Effector memory CD8-positive, alpha-beta T cell (primary cell): Measurements from ENCODE around the gene RSF1.

Experiments
- ATAC-seq: fragments of 150-1000 bp; cut with Tn5 transposase; replicated peaks from 2 replicates; pipeline ENCODE4 v1.10.0; 2021; ENCODE audit warnings: mild to moderate bottlenecking, moderate library complexity
- DNase-seq, 3 experiments: peaks; one replicate each; pipeline ENCODE4 v3.0.0; 2021
- H3K27ac Mint-ChIP-seq, 2 donors: one replicate each; pipeline ENCODE4 v1.8.0; 2022; ENCODE audit warnings: mild to moderate bottlenecking in 2 of 2, mixed read lengths in 2 of 2, moderate library complexity in 2 of 2
- H3K27me3 Mint-ChIP-seq, 2 donors: one replicate each; pipeline ENCODE4 v1.8.0; 2022; ENCODE audit warnings: mixed read lengths in 2 of 2
- H3K36me3 Mint-ChIP-seq: one replicate; pipeline ENCODE4 v1.8.0; 2022; ENCODE audit warnings: mild to moderate bottlenecking, moderate library complexity, mixed read lengths; ENCODE audit not compliant: insufficient read depth
- H3K4me1 Mint-ChIP-seq, 2 donors: one replicate each; pipeline ENCODE4 v1.8.0; 2022; ENCODE audit warnings: low read depth in 2 of 2, mixed read lengths in 2 of 2
- H3K4me3 Mint-ChIP-seq, 2 donors: one replicate each; pipeline ENCODE4 v1.8.0; 2022; ENCODE audit warnings: mild to moderate bottlenecking in 2 of 2, mixed read lengths in 2 of 2, moderate library complexity in 2 of 2
- H3K9me3 Mint-ChIP-seq, 2 donors: one replicate each; pipeline ENCODE4 v1.8.0; 2022; ENCODE audit warnings: mixed read lengths in 2 of 2

RSF1 gene

GRCh38 chr11:77724636-77725035 is 95.9 kb downstream of the RSF1 start:
- Mint-ChIP-seq H3K4me3 (no peak overlapping the region), H3K27me3 (no peaks in the 10 kb centered on the region), H3K27ac (no peak overlapping the region), H3K9me3 (no peaks in the 10 kb centered on the region), H3K36me3 (peaks cover 34% of the 10 kb centered on the region), H3K4me1 (peaks cover 0 to 23% of the 10 kb centered on the region in 2 donors)
- no peak for DNase-seq
- ATAC-seq = no peak

DNA sequence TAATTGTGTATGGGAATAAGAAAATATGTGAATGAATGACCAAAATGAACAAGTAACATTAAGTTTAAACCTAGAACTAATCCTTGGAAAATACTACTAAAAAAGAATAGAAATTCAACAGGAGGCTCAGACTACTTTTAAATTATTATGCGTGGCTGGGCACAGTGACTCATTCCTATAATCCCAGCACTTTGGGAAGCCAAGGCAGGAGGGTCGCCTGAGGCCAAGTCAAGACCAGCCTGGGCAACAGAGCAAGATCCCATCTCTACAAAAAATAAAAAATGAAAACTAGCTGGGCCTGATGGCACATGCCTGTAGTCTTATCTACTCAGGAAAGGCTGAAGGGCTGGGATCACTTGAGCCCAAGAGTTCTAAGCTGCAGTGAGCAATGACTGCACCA is 97.5 kb downstream of the RSF1 start:
- H3K27ac Mint-ChIP-seq = peak overlapping the region; percentile 16 to 41

DNA sequence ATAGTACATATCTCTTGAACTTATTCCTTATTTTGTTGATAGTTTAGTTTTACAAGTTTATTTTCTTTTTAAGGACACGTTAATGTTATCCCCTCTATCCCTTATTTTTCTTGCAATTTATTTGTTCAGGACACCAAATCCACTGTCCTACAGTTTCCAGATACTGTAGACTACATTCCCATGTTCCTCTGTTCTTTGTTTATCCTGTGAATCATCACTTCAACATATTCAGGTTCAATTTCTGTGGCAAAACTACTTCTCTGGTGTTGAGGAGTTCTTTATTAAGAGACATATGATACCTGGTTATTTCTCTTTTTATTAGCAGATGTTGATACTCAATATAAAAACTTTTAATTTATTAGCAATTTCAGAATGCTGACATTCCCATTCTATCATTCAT is 110.2 kb downstream of the RSF1 start:
- peaks cover 21% of the 10 kb centered on the region for H3K36me3 Mint-ChIP-seq
- no peak for DNase-seq
- H3K4me1 Mint-ChIP-seq = peaks cover 12 to 25% of the 10 kb centered on the region in 2 donors
- no peak for ATAC-seq
- H3K27me3 Mint-ChIP-seq = no peaks in the 10 kb centered on the region
- peak overlapping the region in 1 of 2 donors; percentile 61 for H3K27ac Mint-ChIP-seq
- H3K9me3 Mint-ChIP-seq = no peaks in the 10 kb centered on the region
- H3K4me3 Mint-ChIP-seq = no peak overlapping the region

More for the DNA sequence above, 97.5 kb downstream of the RSF1 start:
- Mint-ChIP-seq H3K4me3 (no peak overlapping the region), H3K27me3 (no peaks in the 10 kb centered on the region), H3K4me1 (peaks cover 0 to 20% of the 10 kb centered on the region in 2 donors), H3K9me3 (no peaks in the 10 kb centered on the region), H3K36me3 (peaks cover 46% of the 10 kb centered on the region)
- DNase-seq (no peak), ATAC-seq (no peak)

- ATAC-seq (no peak), DNase-seq (no peak)
- Mint-ChIP-seq H3K36me3 (peaks cover 31% of the 10 kb centered on the region), H3K4me3 (peak overlapping the region in 1 of 2 donors; percentile 41), H3K4me1 (peaks cover 7 to 20% of the 10 kb centered on the region in 2 donors), H3K9me3 (no peaks in the 10 kb centered on the region), H3K27ac (peak overlapping the region; percentile 27 to 77), H3K27me3 (no peaks in the 10 kb centered on the region)
Measured at GRCh38 chr11:77705876-77706579, 114.5 kb downstream of the RSF1 start.

- ATAC-seq (no peak), DNase-seq (no peak)
- Mint-ChIP-seq H3K27me3 (no peaks in the 10 kb centered on the region), H3K4me3 (peak overlapping the region in 1 of 2 donors; percentile 41), H3K36me3 (peaks cover 30% of the 10 kb centered on the region), H3K9me3 (no peaks in the 10 kb centered on the region), H3K4me1 (peaks cover 6 to 18% of the 10 kb centered on the region in 2 donors), H3K27ac (peak overlapping the region; percentile 27 to 77)
Measured at GRCh38 chr11:77705195-77705875, 115.2 kb downstream of the RSF1 start.

GRCh38 chr11:77704029-77704428 is 116.5 kb downstream of the RSF1 start:
- DNase-seq (no peak), ATAC-seq (no peak)
- H3K4me3 Mint-ChIP-seq = no peak overlapping the region
- H3K4me1 Mint-ChIP-seq = peaks cover 5 to 16% of the 10 kb centered on the region in 2 donors
- H3K27me3 Mint-ChIP-seq = no peaks in the 10 kb centered on the region
- peaks cover 42% of the 10 kb centered on the region for H3K36me3 Mint-ChIP-seq
- H3K27ac Mint-ChIP-seq = no peak overlapping the region
- no peaks in the 10 kb centered on the region for H3K9me3 Mint-ChIP-seq

DNA sequence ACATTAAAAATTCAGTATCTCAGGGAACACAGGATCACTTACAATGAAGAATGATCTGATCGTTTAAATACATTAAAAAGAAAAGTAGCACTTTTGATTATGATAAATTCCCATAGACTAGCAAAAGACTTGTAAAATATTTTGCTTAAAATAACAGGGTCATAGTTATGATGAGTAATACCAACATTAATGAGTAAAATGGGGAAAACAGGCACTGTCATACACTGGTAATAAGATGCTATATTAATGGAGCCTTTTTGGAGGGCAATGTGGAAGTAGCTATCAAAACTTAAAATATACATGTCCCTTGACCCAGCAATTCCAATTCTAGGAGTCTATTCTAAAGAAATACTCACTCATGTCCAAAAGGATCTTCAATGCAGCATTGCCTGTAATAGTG is 121.1 kb downstream of the RSF1 start:
- ATAC-seq = no peak
- Mint-ChIP-seq H3K27ac (no peak overlapping the region), H3K27me3 (no peaks in the 10 kb centered on the region), H3K4me3 (no peak overlapping the region), H3K4me1 (no peaks in the 10 kb centered on the region), H3K9me3 (no peaks in the 10 kb centered on the region), H3K36me3 (peaks cover 64% of the 10 kb centered on the region)
- DNase-seq = no peak

DNA sequence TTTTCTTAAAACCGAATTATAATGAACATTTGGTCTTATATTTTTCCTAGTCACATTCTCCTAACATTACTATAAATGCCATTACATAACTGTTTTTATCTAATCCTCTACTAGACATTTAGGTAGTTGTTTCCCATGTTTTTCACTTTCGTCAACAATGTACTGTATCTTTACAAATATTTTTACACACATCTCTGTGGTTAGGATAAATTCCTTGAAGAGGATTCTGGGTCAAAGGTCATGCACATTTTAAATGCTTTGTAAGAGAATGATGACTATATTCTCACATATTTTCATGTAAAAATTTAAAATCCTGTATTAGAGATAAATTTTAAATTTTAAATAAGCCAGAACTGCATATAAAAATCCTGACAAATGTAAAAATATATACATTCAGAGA is 121.6 kb downstream of the RSF1 start:
- Mint-ChIP-seq H3K27me3 (no peaks in the 10 kb centered on the region), H3K36me3 (peaks cover 59% of the 10 kb centered on the region), H3K27ac (no peak overlapping the region), H3K9me3 (no peaks in the 10 kb centered on the region), H3K4me1 (no peaks in the 10 kb centered on the region), H3K4me3 (no peak overlapping the region)
- ATAC-seq (no peak), DNase-seq (no peak)

DNA sequence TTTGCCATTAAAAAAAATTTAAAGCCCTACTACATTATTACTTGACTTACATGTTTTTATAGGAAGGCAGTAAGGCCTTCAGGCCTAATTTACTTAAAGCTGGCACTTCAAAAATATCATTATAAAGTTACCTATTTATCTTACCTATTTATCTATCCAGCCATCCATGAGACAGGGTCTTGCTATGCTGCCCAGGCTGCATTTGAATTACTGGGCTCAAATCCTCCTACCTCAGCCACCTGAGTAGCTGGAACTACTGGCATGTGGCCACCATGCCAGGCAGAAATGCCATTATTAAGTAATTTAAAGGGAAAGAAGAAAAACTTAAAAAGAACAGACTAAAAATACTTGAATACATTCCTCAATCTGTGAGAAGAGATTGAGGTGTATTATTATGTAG is 122.7 kb downstream of the RSF1 start:
- Mint-ChIP-seq H3K36me3 (peaks cover 60% of the 10 kb centered on the region), H3K27ac (no peak overlapping the region), H3K27me3 (no peaks in the 10 kb centered on the region), H3K4me1 (no peaks in the 10 kb centered on the region), H3K9me3 (no peaks in the 10 kb centered on the region), H3K4me3 (no peak overlapping the region)
- DNase-seq (no peak), ATAC-seq (no peak)

- DNase-seq = no peak
Measured at GRCh38 chr11:77695417-77695816, 125.1 kb downstream of the RSF1 start.

GRCh38 chr11:77690649-77691048 is 129.9 kb downstream of the RSF1 start:
- Mint-ChIP-seq H3K4me1 (no peaks in the 10 kb centered on the region), H3K4me3 (no peak overlapping the region), H3K36me3 (peaks cover 62% of the 10 kb centered on the region), H3K9me3 (no peaks in the 10 kb centered on the region), H3K27me3 (no peaks in the 10 kb centered on the region), H3K27ac (peak overlapping the region in 1 of 2 donors; percentile 33)
- ATAC-seq (no peak), DNase-seq (no peak)

More at GRCh38 chr11:77695417-77695816, 125.1 kb downstream of the RSF1 start:
- peak overlapping the region in 1 of 2 donors; percentile 61 for H3K27ac Mint-ChIP-seq
- H3K9me3 Mint-ChIP-seq = no peaks in the 10 kb centered on the region
- no peak overlapping the region for H3K4me3 Mint-ChIP-seq
- ATAC-seq = no peak
- peaks cover 72% of the 10 kb centered on the region for H3K36me3 Mint-ChIP-seq
- H3K4me1 Mint-ChIP-seq = no peaks in the 10 kb centered on the region
- H3K27me3 Mint-ChIP-seq = no peaks in the 10 kb centered on the region

- ATAC-seq (no peak), DNase-seq (no peak)
- Mint-ChIP-seq H3K9me3 (no peaks in the 10 kb centered on the region), H3K27ac (peak overlapping the region in 1 of 2 donors; percentile 53), H3K4me3 (no peak overlapping the region), H3K4me1 (peaks cover 0 to 4% of the 10 kb centered on the region in 2 donors), H3K36me3 (peaks cover 69% of the 10 kb centered on the region), H3K27me3 (no peaks in the 10 kb centered on the region)
Measured at GRCh38 chr11:77687088-77687487, 133.4 kb downstream of the RSF1 start.

- no peaks in the 10 kb centered on the region for H3K27me3 Mint-ChIP-seq
- no peaks in the 10 kb centered on the region for H3K4me1 Mint-ChIP-seq
- no peak overlapping the region for H3K4me3 Mint-ChIP-seq
- no peaks in the 10 kb centered on the region for H3K9me3 Mint-ChIP-seq
- no peak for DNase-seq
- H3K27ac Mint-ChIP-seq = peak overlapping the region in 1 of 2 donors; percentile 66
- peaks cover 86% of the 10 kb centered on the region for H3K36me3 Mint-ChIP-seq
- ATAC-seq = no peak
Measured at GRCh38 chr11:77677138-77677537, 143.4 kb downstream of the RSF1 start.

DNA sequence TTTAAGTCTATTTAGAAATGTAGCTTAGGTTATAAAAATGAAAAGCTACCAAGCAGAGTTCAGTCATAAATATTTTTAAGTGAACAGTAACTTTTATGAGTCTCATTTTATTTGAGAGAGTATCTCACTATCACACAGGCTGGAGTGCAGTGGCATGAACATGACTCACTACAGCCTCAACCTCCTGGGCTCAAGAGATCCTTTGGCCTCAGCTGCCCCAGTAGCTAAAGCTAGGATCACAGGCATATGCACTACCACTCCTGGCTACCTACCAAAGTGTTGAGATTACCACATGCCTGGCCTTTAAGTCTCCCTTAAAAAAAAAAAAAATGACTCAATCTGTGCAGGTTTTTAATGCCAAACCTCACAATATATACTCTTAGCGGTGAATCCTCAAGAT is 148.3 kb downstream of the RSF1 start:
- DNase-seq (no peak), ATAC-seq (no peak)
- H3K27ac Mint-ChIP-seq = no peak overlapping the region
- H3K9me3 Mint-ChIP-seq = no peaks in the 10 kb centered on the region
- H3K4me3 Mint-ChIP-seq = no peak overlapping the region
- no peaks in the 10 kb centered on the region for H3K27me3 Mint-ChIP-seq
- no peaks in the 10 kb centered on the region for H3K4me1 Mint-ChIP-seq
- H3K36me3 Mint-ChIP-seq = peaks cover 74% of the 10 kb centered on the region
